ENCODE results near the gene AACS. TPM values are rescaled to one million over a fixed set of nuclear protein-coding genes. Genes with fewer than 3 reads are reported as not detected.

AACS gene
- total and polyA plus RNA-seq, 2 of the 4 experiments (the other 2 are of a cell fraction) = 22.0 to 24.9 TPM

GRCh38 chr12:125105600-125105999, 40.4 kb downstream of the AACS start:
- Histone ChIP-seq H3K56ac (ENCODE audit: extremely low read depth, insufficient read depth, low read length) (no peak overlapping the region), H3K27ac (ENCODE audit: insufficient read depth, low read length) (no peak overlapping the region), H3K18ac (ENCODE audit: low read depth, low read length) (no peak overlapping the region), H2AFZ (replicated peaks; ENCODE audit: low read length, poor library complexity) (no peak overlapping the region), H2BK20ac (ENCODE audit: low read depth, low read length) (no peak overlapping the region), H3K4me3 (ENCODE audit: insufficient read depth, low read depth, low read length) (no peak overlapping the region), H3K4me1 (ENCODE audit: control insufficient read depth, insufficient read depth, low read length) (peaks cover 3% of the 10 kb centered on the region; the same call in 1 of the 2 replicates), H3K79me1 (ENCODE audit: low read depth in 1 of 2, low read length in 2 of 2) (no peaks in the 10 kb centered on the region; a peak in 1 of 4 replicates), H3K9me3 (ENCODE audit: control insufficient read depth, insufficient read depth, low read length) (no peaks in the 10 kb centered on the region), H2BK5ac (ENCODE audit: low read depth, low read length, poor library complexity, severe bottlenecking) (no peak overlapping the region), H3K23ac (ENCODE audit: low read depth, low read length) (no peak overlapping the region), H3K4ac (ENCODE audit: low read depth, low read length) (no peak overlapping the region), H2AK9ac (replicated peaks; ENCODE audit: low read depth, low read length, poor library complexity) (no peak overlapping the region), H4K8ac (ENCODE audit: low read depth in 2 of 2, low read length in 2 of 2) (no peak overlapping the region), H2BK120ac (ENCODE audit: low read depth, low read length) (no peak overlapping the region), H3K14ac (replicated peaks; ENCODE audit: low read depth, low read length) (no peak overlapping the region), H3K4me2 (ENCODE audit: low read depth, low read length) (no peak overlapping the region), H2AK5ac (ENCODE audit: low read depth, low read length) (no peak overlapping the region), H4K20me1 (ENCODE audit: insufficient read depth, low read length) (no peaks in the 10 kb centered on the region), H4K91ac (ENCODE audit: insufficient read depth, low read depth, low read length) (no peak overlapping the region), H3K27me3 (ENCODE audit: control insufficient read depth, insufficient read depth, low read length) (no peaks in the 10 kb centered on the region), H4K5ac (ENCODE audit: low read depth, low read length) (no peak overlapping the region), H3K9me1 (ENCODE audit: insufficient read depth, low read length) (no peaks in the 10 kb centered on the region), H3K9ac (ENCODE audit: low read depth, low read length) (no peak overlapping the region), H3K36me3 (ENCODE audit: control insufficient read depth, insufficient read depth, low read length) (peaks cover 34% of the 10 kb centered on the region), H2BK15ac (ENCODE audit: low read depth, low read length) (no peak overlapping the region)
- no CpG with 5 or more reads among the region's 6 CpGs for whole genome bisulfite sequencing, 2 experiments (ENCODE audit: extremely low coverage in 2 of 2, insufficient read length in 1 of 2)
- BruUV-seq (replicated peaks) = no TSS peak
- dilution Hi-C loops (cut with HindIII; ENCODE audit: low sequenced_read_pairs, unreplicated experiment) = no loop called here
- intact Hi-C loops (cut with micrococcal nuclease) = no loop called here
- TF ChIP-seq, protein P1, sequence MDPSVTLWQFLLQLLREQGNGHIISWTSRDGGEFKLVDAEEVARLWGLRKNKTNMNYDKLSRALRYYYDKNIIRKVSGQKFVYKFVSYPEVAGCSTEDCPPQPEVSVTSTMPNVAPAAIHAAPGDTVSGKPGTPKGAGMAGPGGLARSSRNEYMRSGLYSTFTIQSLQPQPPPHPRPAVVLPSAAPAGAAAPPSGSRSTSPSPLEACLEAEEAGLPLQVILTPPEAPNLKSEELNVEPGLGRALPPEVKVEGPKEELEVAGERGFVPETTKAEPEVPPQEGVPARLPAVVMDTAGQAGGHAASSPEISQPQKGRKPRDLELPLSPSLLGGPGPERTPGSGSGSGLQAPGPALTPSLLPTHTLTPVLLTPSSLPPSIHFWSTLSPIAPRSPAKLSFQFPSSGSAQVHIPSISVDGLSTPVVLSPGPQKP (IDR thresholded peaks at IDR 0.05; ENCODE audit: borderline replicate concordance, low read depth, low read length) = no peak
- TF ChIP-seq RAD21 (IDR thresholded peaks at IDR 0.05; ENCODE audit: low read length) (no peak), CHD1 (IDR thresholded peaks at IDR 0.05; ENCODE audit: low read depth, low read length) (no peak), RCOR1 (IDR thresholded peaks at IDR 0.05; ENCODE audit: insufficient replicate concordance, low read length) (no peak), SMC3 (IDR thresholded peaks at IDR 0.05; ENCODE audit: low read depth, low read length) (no peak), POLR2A (IDR thresholded peaks at IDR 0.05; ENCODE audit: low read depth, low read length) (no peak), CEBPB (IDR thresholded peaks at IDR 0.05; ENCODE audit: low read depth, low read length) (no peak), FOS (IDR thresholded peaks at IDR 0.05; ENCODE audit: low read depth, low read length) (no peak), RFX5 (IDR thresholded peaks at IDR 0.05; ENCODE audit: low read depth, low read length) (no peak), NFE2L2 (IDR thresholded peaks at IDR 0.05; ENCODE audit: low read depth, low read length) (no peak)
- ChIA-PET CTCF (no interaction called here), POLR2A (ENCODE audit: unreplicated experiment) (no interaction called here)
- ATAC-seq (ENCODE audit: low read depth) = no peak
- in situ Hi-C loops (cut with MboI; ENCODE audit: low sequenced_read_pairs) = no loop called here
- DNase-seq = no peak
